EH (cell line): ENCODE measurements around the gene GYG2.
"Not testable (repeated sequence)": the region's sequence is repeated elsewhere in the genome, so short reads cannot be mapped to it uniquely, and the experiment has no call there.

Source experiments
- DNase-seq: peaks from one replicate; pipeline ENCODE4 v3.0.0-alpha.2; 2015; ENCODE audit warnings: low read depth

Gene GYG2

DNA sequence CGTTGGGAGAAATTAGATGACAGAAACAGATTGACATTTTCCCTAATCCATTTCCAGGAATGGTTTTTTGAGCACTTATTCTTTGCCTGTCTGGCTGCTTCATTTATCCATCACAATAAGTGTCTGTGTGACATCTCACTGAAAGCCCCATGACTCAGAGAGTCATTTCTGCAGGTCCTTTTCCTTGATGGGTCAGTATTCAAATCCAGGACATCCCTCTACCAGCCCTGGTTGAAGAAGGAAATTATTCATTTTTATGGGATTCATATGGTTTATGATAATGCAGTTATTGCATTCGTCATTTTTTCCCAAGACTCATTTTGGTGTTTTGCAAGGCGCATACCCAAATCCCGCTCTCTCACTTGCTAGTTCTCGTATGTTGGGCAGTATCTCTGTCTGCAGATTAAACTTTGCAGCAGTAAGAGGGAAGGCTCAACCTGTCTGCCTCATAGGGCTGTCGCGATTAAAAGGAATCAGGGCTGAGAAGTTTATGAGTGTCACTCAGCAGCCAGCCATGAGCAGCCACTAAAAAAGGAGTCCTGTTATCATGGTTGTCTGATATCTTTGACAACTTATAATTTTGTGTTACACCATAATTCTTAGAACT, 44.0 kb downstream of the GYG2 start:
- no peak for DNase-seq

DNA sequence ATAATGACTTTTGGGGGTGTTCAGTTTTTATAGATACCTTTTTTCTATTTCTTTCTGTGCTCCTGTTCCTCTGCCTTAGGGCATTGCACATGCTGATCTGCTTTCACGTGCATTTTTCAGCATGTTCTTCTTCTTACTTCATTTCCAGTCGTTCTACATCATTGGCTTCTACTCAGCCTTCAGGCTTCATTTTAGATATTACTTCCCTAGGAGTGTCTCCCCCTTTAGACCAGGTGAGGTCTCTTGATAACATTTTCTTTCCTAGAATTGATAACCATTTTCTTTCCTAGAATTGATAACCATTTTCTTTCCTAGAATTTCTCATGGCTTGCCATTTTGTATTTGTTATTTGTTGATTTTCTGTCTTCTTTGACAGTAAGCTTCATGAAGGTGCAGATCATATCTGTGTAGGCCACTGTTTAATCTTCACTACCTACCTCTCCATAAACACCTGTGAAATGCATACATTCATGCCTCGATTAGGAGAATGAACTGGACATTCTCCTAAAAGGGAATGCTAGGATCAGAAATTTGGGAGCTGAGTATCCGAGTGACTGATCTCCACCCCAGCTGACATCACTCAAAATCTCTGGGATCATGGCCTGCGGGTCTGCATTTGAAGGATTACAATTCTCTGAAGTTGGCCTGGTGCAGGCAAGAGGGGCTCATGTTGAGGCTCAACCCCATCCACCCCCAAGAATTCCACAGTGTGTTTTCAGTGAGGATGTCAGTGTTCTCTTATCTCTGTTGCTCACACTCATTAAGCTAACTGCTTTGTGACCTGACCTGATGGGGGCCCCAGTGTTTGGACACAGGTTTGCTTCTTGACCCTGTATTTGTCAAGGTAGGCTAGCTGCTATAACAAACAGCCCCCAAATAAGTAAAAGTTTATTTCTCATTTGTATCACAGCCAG, 45.7 kb downstream of the GYG2 start:
- no peak for DNase-seq

DNA sequence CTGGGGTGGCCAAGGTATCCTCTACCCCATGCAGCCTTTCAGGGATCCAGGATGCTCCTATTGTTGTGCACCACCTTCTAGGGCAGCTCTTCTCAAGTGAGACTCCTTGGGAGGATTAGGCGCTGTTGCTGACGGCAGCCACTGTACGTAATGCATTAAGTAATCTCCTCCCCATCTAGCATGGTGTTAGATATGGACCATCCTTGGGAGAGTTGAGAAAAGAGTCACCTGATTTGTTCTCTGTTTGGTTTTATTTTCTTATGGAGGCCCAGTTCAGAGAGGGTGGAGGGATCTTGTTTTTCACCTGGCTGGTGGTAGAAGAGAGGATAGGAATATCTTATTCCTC, 46.4 kb downstream of the GYG2 start:
- DNase-seq = no peak

DNA sequence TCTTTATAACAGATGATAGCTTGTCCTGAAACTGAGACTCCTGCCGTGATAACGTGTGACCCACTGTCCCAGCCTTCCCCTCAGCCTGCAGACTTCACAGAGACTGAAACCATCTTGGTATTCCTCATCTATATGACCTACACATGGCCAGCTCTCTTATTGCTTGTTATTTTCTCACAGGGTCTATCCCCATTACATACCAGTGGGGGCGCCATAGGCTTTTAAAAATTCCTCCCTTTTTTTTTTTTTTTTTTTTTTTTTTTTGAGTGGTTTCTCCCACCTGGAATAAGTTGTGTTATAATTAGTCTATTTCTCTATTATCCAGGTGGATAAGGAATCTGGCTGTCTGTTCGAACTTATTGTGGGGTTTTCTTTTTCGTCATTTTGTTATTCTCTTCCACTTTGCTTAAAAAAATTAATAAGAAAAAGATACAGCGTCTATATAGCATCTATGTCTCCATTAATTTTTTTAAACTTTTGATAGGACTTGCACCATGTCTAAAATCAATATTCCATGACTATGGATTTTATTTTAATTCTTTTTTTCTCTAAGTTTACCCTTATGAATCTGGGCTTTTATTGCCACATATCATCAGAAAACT, 47.2 kb downstream of the GYG2 start:
- DNase-seq = peak; percentile 20

DNA sequence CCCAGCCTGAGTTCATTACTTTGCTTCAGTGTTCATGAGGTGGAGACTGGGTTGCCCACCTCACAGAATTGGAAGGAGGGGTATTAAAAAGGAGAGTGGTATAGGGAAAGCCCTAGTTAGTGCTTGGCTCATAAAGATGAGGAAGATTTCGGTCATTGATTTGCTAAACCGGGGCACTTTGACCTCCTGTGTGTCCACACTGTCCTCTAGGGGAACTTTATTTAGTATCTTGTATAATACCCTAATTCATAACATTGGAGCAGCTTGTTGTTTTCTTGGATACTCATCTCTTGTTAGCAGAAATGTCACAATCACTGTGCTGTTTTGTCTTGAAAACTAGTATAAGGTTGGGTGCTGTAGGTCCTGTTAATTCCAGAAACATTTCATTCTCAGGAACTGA, 49.8 kb downstream of the GYG2 start:
- no peak for DNase-seq

DNA sequence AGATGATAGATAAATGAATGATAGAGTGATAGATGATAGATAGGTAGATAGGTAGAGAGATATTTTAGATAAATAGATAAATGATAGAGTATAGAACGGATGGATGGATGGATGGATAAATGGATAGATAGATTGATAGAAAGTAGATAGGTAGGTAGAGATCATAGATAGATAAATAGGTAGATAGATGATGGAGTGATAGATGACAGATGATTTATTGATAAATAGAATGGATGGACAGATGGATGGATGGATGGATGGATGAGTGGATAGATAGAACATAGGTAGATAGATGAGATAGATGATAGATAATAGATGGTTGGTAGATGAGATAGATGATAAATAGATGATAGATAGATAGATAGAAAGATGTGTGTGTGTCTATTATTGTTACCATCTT, 50.9 kb downstream of the GYG2 start:
- DNase-seq = no peak

DNA sequence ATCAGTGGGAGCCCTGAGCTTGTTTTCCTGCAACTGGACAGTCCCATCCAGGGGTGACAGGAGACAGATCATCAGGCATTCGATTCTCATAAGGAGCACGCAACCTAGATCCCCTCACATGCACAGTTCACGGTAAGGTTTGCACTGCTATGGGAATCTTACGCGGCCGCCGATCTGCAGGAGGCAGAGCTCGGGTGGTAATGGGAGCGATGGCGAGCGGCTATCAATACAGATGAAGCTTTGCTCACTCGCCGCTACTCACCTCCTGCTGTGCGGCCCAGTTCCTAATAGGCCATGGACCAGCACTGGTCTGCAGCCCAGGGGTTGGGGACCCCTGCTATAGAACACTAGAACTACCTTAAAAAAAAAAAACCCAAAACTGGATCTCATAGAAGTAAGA, 55.0 kb downstream of the GYG2 start:
- no peak for DNase-seq

DNA sequence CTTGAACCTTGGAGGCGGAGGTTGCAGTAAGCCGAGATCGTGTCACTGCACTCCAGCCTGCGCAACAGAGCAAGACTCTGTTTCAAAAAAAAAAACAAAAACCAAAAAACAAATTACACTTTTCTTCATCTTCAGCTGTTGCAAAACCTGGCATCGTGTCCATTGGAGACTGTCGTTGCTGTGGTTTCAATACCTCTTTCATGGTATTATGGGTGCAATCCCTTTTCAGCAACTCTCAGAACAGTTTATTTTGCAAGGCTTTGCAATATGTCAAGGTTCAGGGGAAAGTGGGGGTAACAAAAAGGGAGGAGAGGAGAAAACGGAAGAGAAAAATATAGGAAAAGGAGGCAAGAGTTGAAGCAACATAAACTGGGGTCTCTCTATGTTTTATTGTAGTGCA, 59.6 kb downstream of the GYG2 start:
- DNase-seq = no peak

DNA sequence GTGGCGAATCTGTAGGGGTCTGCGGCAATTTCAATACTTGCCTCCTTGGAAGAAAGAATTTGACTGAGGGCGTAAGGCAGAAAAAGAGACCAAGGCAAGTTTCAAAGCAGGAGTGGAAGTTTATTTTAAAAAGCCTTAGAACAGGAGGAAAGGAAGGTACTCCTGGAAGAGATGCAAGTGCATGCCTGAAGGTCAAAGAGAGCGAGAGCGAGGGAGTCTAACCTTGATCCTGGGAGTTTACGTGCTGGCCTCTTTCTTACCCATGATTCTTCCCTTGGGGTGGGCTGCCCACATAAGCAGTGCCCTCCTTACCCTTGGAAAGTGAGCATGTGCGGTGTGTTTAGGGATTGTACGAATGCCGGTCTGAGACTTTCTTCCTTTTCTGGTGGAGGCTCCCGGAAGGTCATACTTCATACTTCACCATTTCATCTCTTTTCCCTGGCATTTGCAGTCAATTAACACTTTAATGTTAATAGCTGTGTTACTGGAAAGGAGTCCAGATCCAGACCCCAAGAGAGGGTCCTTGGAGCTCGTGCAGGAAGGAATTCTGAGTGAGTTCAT, 60.4 kb downstream of the GYG2 start:
- DNase-seq = no peak

DNA sequence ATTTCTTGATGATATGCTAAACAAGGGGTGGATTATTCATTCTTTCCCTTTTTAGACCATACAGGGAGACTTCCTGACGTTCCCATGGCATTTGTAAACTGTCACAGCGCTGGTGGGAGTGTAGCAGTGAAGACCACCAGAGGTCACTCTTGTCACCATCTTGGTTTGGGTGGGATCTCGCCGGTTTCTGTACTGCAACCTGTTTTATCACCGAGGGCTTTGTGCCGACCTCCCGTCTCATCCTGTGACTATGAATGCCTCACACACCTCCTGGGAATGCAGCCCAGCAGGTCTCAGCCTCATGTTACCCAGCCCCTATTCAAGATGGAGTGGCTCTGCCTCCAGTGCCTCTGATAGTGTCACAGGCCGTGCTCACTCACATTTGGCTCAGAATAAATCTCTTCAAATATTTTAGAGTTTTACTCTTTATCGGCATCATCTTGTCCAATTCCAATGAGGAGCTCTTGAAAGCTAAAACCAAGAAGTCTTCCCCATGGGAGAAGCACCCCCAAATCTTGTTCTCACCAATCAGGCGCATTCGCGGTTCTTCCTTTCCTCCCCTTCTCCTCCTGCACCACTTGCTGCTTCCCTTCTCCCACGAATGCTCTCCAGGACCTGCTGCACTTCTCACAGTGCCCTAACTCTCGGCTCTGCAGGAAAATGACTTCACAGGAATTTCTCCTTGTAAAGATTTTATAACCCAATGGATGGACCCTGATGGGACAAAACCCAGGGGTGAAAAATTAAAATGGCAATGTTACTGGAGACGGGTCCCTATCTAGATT, 61.2 kb downstream of the GYG2 start:
- peak; percentile 26 for DNase-seq

DNA sequence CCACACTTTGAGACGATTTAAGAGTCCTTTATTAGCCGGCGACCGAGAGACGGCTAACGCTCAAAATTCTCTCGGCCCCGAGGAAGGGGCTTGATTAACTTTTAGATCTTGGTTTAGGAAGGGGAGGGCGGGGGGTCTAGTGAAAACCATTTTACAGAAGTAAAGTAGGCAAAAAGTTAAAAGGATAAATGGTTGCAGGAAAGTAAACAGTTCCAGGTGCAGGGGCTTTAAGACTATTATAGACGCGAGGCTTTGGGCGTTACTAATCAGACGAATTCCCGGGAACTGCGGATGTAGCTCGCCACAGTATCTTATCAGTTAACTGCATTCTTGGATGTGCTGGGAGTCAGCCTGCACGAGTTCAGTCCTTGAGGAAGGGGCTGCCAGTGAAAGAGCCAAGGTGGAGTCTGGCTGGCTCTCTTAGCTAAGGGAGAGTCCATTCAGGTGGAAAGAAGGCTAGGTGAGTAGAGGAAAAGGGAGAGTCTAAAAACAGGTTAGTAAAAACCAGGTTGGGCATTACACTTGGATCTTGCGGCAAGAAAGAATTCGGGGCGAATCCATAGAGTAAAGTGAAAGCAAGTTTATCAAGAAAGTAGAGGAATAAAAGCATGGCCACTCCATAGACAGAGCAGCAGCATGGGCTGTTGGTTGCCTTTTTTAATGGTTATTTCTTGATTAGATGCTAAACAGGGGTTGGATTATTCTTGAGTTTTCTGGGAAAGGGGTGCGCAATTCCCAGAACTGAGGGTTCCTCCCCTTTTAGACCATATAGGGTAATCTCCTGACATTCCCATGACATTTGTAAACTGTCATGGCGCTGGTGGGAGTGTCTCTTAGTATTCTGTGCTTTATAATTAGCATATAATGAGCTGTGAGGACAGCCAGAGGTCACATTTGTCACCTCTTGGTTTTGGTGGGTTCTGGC, 62.1 kb downstream of the GYG2 start:
- not testable (repeated sequence) for DNase-seq

DNA sequence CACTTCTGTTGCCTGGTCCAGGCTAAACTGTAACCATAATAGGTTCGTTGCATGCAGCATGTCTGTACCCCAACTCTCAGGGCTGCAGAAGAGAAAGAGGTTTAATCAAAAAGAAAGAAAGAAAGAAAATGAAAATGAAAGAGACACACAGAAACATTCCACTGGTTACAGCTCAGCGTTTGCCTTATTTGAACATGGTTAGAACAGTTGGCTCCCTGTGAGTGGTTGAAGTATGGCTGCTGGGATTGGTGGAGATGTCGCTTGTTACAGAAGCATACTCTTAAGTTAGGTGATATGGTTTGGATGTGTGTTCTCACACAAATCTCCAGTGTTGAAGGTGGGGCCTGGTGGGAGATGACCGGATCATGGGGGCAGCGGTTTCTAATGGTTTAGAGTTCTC, 64.1 kb downstream of the GYG2 start:
- DNase-seq = no peak

DNA sequence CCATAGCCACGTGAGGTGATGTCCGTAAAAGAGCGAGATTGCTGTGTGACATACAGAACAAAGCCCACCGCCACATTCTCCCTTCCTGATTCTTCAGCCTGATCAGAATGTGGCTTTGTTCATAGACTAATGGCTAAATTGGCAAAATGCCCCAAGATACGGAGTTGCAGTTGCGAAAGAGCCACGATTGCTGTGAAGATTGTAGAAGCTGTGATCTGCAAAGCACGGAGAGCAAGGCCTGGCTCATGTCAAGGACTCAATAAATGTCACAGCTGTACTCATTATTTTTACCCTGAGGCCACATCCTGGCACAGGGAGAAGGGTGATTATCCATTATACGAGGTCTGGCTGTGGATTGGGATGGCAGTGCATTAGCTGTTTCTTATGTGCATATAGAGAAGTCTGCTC, 66.2 kb downstream of the GYG2 start:
- DNase-seq = peak; percentile 80

DNA sequence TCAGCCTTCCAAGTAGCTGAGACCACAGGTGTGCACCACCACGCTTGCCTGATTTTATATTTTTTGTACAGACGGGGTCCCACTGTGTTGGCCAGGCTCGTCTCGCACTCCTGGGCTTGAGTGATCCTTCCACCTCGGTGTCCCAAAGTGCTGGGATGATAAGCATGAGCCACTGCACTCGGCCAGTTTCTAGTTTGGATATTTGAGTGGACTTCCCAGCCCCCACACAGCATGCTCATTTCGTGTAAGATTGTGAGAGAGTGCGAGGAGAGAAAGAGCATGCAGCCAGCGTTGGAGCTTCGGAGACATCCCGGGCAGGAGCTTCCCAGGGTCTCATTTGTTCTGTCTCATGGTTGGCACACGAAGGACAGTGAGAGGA, 68.6 kb downstream of the GYG2 start:
- DNase-seq = no peak

DNA sequence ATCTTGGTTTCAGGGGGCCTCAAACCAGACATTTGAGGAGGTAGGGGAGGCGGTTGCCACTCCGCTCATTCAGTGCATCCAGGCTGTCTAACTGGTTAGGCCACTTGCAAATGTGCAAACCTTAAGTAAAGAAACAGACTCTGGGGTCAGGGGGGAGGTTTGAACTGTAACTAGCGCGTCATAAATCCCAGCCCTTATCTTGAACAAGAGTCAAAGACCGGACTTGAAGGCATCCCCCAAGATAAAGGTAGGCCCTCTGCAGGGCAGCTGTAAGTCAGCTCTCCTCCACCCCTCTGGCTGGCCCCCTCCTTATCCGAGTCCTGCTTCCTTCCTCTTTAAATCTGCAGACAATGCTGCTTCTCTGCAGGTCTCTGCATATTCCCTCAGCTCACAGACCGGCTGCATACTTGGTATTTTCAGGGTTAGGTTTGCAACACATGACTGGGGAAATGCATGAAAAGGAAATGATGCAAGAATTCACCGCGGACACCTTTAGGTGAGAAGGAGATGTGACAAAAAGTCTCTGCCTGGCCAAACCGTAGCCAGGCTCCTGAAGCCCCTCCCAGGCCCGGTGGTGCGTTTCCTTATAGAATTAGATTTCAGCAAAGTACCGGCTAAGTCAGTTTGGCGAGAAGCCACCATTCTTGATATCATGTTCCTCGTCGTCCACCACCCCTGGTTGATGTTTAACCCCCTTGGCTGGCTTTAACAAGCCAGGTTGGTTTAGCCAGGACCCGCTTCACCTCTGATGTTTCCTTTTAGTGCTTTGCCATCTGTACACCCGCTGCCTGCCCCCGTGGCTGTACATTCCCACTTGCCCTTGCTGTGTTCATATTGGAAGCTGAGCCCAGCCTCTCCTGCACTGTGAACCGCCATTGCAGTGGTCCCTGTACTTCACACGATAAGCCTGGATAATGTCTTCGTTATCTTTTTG, 69.2 kb downstream of the GYG2 start:
- not testable (repeated sequence) for DNase-seq

DNA sequence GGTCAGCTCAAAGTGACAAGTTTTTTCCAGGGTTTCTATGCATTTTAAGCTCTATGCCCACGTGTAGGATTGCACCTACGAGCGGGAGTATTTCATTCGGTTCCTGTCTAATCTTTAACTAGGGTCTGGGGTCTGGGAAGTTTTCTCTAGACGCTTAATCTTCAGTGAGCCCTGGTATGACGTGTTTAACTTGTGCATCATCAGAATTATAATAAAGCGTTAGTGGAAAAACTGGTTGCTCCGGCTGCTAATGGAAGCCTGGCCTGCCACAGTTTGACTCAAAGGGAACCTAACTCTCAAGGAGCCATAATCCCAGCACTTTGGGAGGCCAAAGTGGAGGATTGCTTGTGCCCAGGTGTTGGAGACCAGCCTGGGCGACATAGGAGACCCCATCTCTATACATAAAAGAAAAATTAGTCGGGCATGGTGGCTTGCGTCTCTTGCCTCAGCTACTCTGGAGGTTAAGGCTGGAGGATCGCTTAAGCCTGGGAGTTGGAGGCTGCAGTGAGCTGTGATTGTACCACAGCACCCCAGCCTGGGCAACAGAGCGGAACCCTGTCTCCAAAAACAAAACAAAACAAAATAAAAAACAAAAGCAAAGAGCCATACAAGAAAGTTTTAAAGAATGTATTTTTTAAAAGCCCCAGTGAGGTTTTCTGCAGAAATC, 70.2 kb downstream of the GYG2 start:
- no peak for DNase-seq

DNA sequence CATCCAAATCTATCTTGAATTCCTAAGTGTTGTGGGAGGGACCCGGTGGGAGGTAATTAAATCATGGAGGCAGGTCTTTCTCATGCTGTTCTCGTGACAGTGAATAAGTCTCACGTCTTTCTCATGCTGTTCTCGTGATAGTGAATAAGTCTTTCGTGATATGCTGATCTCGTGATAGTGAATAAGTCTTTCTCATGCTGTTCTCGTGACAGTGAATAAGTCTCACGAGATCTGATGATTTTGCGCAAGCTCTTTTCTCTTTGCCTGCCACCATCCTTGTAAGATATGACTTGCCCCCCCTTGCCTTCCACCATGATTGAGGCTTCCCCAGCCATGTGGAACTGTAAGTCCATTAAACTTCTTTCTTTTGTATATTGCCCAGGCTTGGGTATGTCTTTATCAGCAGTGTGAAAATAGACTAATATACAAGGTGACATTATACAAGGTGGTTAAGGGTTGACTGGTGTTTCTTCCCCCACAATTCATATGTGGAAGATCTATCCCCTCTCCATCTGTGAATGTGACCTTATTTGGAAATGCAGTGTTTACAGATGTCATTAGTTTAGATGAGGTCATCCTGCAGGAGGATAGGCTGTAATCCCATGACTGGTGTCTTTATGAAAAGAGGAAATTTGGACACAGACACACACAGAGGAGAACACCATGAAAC, 72.8 kb downstream of the GYG2 start:
- no peak for DNase-seq

DNA sequence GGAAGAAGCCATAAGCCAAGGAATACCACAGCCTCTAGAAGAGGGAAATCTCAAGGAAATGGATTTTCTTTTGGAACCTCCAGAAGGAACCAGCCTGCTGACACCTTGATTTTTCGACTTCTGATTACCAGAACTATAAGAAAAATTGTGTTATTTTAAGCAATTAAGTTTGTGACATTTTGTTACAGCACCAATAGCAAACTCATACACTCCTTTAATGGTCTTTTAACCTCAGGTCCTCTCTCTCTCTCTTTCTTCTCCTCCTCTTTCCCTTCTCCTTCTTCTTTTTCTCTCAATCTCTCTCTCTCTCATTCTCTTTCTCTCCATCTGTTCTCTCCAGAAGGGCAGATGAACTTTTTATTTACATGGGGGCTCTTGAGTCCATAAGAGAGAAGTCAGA, 74.1 kb downstream of the GYG2 start:
- DNase-seq = no peak

DNA sequence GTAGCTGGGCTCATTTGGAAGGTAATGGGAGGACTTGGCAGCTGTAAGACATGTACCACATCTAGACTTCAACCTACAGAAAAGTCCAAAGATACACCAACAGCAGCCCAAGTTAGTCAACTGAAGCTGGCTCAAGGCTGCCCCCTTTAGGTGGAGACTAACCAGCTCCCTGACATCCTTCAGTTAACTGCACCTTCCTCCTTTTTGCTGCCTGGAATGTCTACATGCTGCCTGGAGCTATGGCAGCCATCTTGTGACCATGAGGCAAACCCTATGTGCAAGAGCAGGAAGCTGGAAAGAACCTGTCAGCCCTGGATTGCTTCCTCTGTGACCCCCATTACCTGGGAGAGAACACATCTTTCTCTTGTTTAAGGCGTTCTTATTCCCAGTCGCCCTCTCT, 74.6 kb downstream of the GYG2 start:
- no peak for DNase-seq
